ENCODE data around the gene PPP1R1B.

PPP1R1B gene

DNA sequence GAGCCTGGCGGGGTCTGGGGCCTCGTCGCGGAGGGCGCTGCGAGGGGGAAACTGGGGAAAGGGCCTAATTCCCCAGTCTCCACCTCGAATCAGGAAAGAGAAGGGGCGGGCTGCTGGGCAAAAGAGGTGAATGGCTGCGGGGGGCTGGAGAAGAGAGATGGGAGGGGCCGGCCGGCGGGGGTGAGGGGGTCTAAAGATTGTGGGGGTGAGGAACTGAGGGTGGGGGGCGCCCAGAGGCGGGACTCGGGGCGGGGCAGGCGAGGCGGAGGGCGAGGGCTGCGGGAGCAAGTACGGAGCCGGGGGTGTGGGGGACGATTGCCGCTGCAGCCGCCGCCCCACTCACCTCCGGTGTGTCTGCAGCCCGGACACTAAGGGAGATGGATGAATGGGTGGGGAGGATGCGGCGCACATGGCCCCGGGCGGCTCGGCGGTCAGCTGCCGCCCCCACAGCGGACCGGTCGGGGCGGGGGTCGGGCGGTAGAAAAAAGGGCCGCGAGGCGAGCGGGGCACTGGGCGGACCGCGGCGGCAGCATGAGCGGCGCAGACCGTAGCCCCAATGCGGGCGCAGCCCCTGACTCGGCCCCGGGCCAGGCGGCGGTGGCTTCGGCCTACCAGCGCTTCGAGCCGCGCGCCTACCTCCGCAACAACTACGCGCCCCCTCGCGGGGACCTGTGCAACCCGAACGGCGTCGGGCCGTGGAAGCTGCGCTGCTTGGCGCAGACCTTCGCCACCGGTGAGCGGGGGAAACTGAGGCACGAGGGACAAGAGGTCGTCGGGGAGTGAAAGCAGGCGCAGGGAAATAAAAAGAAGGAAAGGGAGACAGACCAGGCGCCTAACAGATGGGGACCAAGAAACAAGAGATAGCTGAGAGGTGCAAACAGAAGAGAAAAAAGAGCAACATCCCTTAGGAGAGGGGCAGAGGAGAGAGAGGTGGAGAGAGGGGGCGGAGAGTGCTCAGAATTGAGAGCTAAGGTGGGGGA is 41.5 kb downstream of the PPP1R1B start, which contains the start of gene PNMT:
Gene PNMT, plus strand, starts transcription at position 509 of the 980 bp plus-strand sequence. Its CDS starts 23 bp downstream, at position 532.
- peak; percentile 40 for DNase-seq (ENCODE audit: low spot score)

DNA sequence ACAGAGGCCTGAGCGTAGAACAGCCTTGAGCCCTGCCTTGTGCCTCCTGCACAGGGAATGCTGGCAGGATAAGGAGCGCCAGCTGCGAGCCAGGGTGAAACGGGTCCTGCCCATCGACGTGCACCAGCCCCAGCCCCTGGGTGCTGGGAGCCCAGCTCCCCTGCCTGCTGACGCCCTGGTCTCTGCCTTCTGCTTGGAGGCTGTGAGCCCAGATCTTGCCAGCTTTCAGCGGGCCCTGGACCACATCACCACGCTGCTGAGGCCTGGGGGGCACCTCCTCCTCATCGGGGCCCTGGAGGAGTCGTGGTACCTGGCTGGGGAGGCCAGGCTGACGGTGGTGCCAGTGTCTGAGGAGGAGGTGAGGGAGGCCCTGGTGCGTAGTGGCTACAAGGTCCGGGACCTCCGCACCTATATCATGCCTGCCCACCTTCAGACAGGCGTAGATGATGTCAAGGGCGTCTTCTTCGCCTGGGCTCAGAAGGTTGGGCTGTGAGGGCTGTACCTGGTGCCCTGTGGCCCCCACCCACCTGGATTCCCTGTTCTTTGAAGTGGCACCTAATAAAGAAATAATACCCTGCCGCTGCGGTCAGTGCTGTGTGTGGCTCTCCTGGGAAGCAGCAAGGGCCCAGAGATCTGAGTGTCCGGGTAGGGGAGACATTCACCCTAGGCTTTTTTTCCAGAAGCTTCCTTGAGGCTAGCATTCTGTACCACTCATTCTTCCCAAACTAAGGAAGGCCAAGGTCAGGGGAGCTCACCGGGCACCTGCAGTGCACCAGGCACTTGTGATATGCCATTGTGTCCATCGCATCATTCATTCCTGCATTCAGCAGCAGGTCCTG is 43.4 kb downstream of the PPP1R1B start:
- no peak for DNase-seq (ENCODE audit: low spot score)

DNA sequence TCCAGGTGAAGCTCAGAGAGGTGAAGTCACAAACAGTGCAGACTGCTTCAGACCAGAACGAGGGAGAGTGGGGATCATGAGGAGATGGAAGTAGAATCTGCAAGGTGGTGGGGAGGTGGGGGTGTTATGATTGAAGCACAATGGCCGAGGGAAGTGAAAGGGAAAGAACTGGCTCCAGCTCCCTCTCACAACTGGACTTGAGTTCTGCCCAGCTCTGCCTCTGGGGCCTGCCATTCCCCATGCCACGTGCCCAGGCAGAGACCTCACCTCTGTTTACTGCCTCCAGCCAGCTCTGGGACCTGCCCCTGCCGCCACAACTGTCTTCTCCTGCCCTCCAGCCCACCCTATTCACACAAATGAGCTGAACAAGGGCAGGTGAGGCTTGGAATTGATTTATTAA is 44.0 kb downstream of the PPP1R1B start:
- no peak for DNase-seq (ENCODE audit: low spot score)

DNA sequence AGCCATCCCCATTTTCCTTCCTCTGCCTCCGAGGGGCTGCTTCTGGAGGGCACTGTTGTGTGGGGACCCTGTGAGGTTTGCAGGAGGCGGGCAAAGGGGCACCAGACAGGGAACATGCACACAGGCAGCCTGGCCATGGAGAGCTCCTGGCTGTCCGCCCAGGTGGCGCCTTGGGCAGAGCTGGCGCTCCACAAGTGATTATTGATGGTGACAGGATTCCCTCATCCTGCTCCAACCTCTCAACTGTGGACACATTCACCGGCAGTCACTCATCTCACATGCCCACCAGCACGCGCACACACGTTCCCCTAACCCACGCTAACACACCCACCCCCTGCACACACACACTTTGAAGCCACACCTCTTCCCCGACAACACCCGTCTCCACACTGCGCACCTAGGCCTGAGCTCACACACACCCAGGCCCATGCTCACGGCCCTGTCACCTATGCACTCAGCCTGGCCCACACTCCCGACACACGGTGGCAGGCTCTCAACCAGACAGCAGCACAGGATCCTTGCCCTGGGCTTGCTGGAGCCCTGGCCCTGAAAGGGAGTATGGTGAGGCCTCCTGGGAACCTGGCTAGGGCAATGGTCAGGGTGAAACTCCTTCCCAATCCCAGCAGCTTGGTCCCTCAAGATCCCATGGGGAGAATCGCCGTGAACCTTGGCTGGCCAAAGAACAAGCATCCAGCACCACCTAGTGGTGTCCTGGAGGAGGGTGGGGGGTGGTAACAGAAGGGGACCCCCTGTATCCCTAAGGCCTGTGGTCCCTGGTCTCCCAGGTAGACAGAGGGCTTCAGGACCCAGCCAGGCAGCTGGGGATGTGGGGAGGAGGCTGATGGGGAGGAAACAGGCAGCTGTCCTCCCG is 45.1 kb downstream of the PPP1R1B start:
- peak; percentile 50 for DNase-seq (ENCODE audit: low spot score)

DNA sequence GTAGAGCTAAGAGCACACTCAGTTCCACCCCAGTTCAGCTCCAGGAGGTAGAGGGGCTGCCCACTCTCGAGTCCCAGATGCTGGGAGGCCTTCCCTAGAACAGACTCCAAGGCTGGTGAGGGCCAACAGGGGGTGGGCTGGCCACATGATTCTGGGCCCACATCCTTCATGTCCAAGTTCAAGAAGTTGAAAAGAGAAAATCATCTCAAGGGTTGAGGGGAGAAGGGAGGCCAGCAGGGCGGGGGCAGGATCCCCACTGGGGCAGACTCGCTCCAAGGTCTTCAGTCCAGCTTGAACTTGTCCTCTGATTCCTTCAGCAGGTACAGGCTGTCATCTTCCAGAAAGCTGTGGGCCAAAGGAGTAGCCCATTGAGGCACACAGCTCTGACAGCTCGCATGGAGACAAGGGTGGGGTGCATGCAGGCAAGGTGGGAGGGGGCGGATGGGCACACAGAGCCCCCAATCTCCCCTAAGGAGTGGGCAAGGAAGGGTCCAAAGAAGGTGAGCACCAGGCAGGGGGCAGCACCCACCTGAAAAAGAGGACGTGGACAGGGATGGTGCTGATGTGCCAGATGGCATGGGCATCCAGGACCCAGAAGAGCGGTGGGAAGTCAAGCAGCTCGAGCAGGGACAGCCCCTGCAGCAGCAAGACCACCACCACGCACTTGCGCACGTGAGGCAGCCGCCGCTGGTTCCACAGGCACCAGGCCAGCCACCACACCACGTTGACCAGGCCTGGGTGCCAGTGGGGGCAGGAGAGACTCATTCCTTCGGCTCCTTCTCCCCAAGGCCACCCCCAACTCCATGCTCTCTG is 46.0 kb downstream of the PPP1R1B start:
- no peak for DNase-seq (ENCODE audit: low spot score)

DNA sequence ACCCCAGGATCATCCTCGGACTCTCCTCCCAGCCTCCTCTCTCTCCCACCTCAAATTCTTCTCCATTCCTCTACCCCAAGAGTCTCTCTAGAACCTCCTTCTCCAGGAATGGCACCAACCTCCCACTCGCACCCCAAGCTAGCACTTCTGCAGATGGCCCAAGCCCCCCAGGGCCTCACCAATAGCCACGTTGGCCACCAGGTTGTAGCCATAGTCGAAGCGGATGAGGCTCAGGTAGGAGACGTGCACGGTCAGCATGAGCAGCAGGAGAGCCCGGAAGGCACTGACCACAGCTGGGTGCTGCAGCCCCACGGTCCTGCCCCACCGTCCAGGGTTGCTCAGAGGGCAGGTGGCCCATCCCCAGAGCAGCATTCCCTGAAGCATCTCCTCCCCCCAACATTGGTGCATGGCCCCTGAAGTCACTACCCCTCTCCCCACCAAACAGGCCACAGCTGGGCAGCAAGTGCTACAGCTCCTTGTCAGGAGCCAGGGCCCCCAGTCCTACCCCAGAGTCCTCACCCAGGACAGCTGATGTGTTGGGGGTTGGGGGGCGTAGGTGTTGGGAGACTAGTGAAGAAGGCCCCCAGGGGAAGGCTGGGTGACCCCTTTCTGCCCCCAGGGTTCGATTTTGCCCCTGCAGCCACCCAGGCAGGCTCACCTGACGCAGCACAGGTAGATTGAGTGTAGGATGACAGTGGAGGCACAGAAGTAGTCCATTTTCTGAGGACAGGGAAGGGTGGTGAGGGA is 46.8 kb downstream of the PPP1R1B start:
- DNase-seq (ENCODE audit: low spot score) = no peak

DNA sequence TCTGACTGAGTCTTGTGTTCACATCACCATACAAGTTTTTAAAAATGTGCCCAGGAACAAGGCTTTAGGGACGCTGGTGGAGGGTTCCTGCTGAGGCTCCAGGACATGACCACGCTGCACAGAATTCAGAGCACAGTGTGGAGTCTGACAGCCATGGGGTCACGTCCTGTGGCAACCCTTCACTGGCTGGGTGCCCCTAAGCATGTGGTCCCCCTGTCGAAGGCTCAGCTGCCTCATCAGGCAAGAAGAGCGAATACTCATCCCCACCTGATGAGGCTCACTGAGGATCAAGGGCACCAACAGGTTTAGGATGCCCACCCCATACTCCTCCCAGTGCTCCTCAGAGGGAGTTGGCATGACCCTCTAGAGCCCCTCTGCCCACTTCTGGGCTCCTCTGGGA is 47.4 kb downstream of the PPP1R1B start:
- no peak for DNase-seq (ENCODE audit: low spot score)

DNA sequence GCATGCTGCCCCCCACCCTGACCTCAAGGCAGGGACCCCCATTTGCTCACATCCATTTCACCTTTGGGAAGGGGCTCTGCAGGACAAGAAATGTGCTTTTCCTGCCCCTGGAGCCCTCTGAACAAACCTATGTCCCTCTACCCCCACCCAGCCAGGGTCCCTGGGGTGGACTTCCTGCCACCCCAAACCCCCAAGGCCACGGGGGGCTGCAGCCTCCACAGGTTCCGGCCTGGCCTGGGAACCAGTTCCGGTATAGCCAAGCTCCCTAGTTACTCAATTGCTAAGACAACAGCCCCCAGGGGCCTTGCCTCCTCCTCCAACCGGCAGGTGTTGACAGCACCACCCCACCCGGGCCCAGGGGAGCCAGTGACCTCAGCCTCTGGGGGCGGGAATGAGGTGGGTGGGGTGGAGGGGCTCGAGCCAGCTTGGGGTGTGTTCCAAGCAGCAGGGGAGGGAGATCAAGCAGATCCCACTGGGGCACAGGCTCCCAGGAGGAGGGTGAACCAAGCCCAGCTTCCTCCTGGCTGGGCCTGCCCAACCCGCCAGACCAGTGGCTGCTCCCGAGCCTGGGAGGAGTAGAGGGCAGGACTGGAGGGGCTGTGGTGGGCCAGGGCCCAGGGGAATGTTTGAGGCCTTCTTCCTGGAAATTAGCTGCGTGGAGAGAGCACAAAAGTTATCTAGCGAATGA is 48.1 kb downstream of the PPP1R1B start:
- no peak for DNase-seq (ENCODE audit: low spot score)

DNA sequence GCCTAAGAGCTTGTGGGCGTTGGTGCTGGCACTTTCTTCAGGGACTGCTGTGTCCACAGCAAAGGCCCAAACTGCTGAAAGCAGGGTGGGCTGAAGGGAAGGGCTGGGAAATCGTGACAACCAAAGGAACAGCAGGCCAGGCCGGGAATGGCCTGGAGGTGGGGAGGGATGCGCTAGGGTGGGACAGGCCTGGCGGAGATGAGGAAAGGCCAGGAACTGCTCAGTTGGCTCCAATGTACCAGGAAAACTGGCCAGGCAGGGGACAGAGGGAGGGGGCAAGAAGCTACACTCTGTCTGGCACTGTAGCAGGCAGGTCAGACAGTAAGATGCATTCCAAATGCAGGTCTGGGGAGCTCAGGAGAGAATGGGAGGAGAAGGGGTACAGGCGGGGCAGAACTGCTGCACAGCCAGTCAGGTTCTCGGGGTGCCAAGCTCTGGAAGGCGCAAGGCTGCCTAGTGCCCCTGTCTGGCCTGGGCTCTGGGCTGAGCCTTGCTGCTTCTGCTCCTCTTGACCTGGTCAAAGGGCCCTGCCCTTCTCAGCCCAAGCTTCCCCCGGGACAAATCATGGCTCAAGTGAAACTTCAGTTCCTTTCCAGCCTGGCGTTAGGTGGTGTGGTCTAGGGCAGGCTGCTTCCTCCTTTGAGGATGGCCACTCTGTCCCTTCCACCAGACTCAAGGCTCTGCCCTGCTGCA is 48.8 kb downstream of the PPP1R1B start:
- DNase-seq (ENCODE audit: low spot score) = no peak

DNA sequence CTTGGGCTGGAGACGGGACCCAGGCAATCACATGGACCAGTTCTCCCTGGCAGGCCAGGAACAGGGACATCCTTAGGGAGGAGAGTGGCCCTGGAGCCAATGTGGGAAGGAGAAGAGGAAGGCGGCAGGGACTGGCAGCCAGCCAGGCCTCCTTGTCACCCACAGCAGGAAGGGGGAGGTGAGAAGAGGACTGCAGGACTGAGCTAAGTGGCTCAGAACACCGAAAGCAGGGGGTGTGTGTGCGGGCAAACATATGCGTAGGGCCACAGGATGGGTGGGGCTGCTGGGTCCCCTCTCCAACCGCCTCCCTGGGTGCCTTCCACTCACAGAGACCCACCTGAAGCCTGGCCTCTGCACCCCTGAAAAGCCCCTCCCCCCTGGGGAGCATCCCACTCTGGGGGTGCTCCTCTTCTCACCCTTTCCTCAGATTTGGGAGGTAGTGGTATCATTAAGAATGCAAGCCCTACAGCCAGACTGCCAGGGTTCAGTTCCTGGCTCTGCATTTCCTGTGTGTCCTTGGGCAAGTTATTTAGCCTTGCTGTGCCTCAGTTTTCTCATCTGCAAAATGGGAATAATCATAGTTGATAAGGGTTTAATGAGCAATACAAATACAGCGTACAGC is 49.6 kb downstream of the PPP1R1B start:
- DNase-seq (ENCODE audit: low spot score) = no peak

DNA sequence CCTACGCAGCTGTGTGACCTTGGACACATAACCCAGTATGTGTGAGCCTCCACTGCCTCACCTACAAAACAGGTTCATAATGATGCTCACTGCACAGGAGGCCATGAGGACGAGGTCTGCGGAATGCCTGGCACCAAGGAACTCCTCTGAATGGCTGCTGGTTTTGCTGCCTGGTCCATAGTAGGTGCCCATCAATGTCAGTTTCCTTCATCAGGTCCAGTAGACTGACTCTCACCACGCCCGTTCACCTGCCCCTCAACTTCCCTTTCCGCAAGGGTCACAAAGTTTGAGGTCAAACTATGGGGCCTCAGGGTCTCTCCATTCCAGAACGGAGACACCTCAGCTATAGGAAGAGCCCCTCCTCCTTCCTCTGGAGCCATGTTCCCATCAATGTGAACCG is 50.3 kb downstream of the PPP1R1B start:
- DNase-seq (ENCODE audit: low spot score) = no peak

DNA sequence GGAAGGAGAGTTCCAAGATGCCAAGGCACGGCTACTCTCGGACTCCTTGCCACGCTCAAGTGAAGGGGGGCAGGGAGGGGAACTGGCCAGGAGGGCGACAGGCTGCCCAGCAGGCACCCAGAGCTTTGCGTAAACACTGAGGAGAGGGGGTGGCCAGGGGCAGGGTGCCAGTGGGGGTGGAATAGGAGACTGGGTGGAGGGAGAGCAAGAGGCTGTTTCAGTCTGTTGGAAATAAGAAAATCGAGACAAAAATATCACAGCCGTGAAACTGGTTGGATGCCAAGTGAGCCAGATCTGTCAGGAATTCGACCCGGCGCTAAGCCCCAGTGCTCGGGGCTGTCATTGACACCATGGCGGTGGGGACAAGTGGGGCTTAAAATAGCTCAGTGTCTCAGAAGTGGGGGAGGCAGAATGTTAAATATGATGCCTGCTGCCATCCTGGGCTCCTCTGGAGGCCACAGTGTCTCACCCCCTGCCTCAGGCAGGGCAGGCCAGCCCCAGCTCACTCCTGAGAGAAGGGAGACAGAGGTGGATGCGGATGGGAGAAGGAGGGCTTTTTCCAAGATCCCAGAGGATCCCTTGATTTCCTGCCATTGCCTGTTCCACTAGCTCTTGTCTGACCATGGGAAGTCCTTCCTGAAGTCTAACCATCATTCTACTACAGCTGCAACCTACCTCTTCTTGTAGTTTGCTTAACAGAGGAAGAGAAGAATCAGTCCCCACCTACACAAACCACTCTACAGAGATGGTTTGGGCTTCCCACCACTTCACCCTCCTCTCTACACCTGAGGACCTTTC is 51.0 kb downstream of the PPP1R1B start:
- no peak for DNase-seq (ENCODE audit: low spot score)

DNA sequence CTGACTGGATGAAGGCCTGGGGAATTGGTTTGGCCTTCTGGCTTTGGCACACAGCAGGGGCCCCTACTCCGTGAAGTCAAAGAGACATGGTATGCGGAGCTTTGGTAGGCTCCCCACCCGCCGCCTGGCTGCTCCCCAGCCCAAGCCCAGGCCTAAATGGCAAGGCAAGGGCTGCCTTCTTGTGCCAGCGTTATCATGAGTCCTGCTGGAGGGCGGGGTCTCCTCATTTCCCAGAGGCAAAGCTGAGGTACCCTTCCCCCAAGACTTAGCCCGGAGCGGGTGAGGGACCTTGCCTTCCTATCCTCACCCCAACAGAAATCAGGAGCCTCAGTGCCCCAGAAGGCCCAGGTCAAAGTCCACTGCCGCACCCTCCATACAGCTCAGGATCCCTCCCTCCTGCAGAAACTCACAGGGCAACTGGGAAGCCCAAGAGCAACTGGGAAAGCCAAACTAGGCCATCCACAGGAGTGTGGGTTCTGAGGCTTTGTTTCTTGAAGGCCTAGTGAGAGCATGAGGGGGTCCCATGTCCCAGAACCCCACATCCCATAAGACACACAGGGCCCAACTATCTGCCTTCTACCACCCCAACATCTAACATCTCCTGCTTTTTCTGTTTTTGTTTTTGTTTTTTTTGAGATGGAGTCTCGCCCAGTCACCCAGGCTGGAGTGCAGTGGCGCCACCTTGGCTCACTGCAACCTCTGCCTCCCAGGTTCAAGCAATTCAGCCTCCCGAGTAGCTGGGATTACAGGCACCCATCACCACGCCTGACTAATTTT is 51.8 kb downstream of the PPP1R1B start:
- no peak for DNase-seq (ENCODE audit: low spot score)

DNA sequence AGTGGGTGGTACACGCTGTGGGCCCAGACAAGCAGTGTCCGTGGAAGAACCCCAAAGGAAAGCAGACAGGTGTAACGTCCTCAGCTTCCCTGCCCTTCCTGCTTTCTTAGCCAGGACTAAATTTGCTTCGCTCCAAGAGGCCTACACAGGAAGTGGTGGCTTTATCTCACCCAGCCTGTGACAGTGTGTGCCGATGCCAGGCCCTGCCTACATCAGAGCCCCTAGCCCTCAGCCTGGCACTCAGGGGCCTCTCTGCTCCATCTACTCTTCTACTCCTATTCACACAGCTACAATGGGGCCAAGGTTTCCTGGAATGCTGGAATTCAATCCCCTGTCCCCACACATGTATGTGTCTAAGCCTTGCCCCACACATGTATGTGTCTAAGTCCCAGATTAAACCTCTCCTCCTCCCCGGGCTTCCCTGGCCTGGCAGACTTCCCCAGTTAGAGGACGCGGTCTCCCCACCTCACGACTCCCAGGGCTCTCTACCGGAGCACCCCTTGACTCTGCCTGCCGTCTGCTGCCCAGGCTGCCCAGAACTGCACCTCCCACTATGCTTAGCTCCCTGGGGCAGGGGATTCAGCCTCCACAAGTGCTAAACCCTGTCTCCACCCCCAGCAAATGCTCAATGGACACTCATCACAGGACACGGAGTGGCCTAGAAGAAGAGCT is 52.9 kb downstream of the PPP1R1B start:
- DNase-seq (ENCODE audit: low spot score) = no peak

DNA sequence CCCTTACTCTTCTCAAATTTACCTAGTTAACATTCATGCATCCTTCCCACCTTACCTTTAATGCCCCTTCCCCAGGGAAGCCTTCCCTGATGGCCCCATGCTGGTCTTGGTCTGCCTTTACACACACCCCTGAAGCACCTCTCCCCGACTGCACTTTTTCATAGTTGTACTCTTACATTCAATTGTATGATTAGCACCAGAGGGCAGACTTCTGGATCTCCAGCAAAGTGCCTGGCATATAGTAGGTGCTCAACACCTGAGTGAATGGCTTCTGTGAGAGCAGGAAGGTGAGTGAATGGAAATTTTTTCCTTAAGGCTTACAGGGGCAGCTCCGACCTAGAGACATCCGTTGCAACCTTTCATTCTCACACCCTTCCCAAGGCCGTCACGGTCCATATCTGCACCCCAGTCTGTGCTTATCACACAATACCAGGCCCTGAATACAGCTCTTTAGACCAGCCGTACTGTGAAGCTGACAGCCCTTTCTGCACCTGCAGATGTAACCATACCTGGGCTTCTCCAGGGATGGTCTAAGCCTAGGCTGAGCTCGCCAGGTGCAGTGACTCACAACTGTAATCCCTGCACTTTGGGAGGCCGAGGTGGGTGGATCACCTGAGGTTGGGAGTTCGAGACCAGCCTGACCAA is 56.7 kb downstream of the PPP1R1B start:
- no peak for DNase-seq (ENCODE audit: low spot score)
